PFSK-1 (cell line): Measurements from ENCODE around the gene CCDC88C.

Experiments used
- FOXP2 ChIP-seq: optimal IDR thresholded peaks from 2 replicates; pipeline ENCODE3; 2011; ENCODE audit warnings: borderline replicate concordance, control low read depth, inconsistent platforms; ENCODE audit not compliant: insufficient read depth; ENCODE audit errors: extremely low read length, extremely low read depth
- POLR2AphosphoS5 ChIP-seq: IDR thresholded peaks from 2 replicates; pipeline ENCODE4 v1.6.1; 2012; ENCODE audit warnings: low read depth, mild to moderate bottlenecking, control low read depth, low read length, moderate library complexity
- SIN3A ChIP-seq: IDR thresholded peaks from 2 replicates; pipeline ENCODE4 v1.6.1; 2012; ENCODE audit warnings: mild to moderate bottlenecking, low read length, moderate library complexity, borderline replicate concordance; ENCODE audit not compliant: insufficient read depth
- TAF1 ChIP-seq: IDR thresholded peaks from 2 replicates; pipeline ENCODE4 v1.6.1; 2012; ENCODE audit warnings: low read length, control low read depth, borderline replicate concordance; ENCODE audit not compliant: insufficient read depth
- TF ChIP-seq, protein P1 (sequence below), 2 experiments: IDR thresholded peaks; 2 replicates each; pipeline versions ENCODE4 v1.6.1 to v1.8.0; 2011 to 2012; ENCODE audit warnings: low read depth in 2 of 2, low read length in 2 of 2, control low read depth in 1 of 2, inconsistent platforms in 1 of 2, mild to moderate bottlenecking in 1 of 2, moderate library complexity in 1 of 2; ENCODE audit not compliant: insufficient read depth in 1 of 2

The CCDC88C gene

DNA sequence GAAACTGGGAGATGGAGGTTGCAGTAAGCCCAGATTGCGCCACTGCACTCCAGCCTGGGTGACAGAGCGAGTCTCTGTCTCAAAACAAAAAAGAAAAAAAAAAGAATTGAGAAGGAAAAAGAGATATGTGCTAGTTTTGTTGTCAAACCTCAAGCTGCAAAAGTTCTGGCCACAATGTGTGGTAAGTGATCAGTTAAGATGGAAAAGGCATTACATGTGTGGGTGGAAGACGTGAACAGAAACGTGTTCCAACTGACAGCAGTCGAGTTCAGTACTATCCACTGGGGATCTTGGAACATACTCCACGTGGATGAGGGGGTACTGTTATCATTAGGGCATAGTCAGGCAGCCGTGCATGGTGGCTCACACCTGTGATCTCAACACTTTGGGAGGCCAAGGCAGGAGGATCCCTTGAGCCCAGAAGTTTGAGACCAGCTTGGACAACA, 190.4 kb downstream of the CCDC88C start:
- TF ChIP-seq POLR2AphosphoS5 (no peak), FOXP2 (no peak), TAF1 (no peak)
- TF ChIP-seq, protein P1, sequence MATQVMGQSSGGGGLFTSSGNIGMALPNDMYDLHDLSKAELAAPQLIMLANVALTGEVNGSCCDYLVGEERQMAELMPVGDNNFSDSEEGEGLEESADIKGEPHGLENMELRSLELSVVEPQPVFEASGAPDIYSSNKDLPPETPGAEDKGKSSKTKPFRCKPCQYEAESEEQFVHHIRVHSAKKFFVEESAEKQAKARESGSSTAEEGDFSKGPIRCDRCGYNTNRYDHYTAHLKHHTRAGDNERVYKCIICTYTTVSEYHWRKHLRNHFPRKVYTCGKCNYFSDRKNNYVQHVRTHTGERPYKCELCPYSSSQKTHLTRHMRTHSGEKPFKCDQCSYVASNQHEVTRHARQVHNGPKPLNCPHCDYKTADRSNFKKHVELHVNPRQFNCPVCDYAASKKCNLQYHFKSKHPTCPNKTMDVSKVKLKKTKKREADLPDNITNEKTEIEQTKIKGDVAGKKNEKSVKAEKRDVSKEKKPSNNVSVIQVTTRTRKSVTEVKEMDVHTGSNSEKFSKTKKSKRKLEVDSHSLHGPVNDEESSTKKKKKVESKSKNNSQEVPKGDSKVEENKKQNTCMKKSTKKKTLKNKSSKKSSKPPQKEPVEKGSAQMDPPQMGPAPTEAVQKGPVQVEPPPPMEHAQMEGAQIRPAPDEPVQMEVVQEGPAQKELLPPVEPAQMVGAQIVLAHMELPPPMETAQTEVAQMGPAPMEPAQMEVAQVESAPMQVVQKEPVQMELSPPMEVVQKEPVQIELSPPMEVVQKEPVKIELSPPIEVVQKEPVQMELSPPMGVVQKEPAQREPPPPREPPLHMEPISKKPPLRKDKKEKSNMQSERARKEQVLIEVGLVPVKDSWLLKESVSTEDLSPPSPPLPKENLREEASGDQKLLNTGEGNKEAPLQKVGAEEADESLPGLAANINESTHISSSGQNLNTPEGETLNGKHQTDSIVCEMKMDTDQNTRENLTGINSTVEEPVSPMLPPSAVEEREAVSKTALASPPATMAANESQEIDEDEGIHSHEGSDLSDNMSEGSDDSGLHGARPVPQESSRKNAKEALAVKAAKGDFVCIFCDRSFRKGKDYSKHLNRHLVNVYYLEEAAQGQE (IDR thresholded peaks at IDR 0.05; ENCODE audit: insufficient read depth in 1 of 2, low read depth in 2 of 2, low read length in 2 of 2) = no peak

DNA sequence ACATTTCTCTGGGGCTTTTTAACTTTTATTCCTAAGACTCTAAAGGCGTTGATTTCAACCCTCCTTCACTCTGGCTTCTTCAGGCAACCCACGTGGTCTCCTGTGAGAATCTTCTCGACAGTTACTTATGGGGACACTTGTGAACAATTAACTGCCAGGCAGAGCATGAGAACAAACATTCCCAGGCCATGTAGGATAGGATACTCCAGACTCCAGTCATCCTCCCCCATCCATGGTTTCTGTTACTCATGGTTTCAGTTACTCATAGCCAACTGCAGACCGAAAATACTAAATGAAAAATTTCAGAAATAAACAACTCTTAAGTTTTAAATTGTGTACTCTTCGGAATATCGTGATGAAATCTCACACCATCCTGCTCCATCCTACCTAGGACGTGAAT, 192.6 kb downstream of the CCDC88C start:
- TF ChIP-seq SIN3A = no peak
- TF ChIP-seq, protein P1 (IDR thresholded peaks at IDR 0.05; ENCODE audit: insufficient read depth in 1 of 2, low read depth in 2 of 2, low read length in 2 of 2) = no peak
- no peak for TF ChIP-seq POLR2AphosphoS5
- no peak for TF ChIP-seq TAF1
- no peak for TF ChIP-seq FOXP2

DNA sequence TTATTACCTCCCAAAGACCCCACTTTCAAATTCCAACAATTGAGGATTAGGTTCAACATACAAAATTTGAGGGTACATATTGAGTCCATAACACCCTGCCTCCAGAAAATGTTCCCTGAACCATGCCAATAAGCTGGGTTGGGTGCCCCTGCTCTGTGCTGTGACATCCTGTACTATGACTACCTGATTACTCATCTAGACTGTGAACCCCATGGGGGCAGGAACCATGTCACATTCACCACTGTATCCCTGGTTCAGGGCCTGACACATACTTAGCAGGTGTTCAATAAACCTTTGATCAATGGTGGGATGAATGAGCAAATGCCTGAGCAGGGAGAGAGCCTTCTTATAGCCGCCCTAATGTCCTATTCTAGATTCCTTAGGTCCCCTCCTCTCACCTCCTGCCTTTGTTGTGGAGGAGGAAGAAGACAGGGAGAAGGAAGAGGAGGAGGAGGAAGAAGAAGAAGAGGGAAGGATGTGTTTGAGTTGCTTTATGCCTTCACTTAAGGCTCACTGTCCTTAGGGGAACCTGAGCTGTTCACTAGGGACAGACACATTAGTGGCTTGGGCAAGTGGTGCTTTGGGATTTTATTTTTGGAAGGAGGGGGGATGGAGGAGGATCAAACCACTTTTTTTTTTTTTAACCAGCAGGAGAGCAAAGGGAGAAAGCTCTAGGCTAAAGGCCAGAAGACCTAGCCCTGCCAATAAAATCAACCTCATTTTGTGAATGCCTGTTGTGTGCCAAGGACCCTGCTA, 194.4 kb downstream of the CCDC88C start:
- TF ChIP-seq, protein P1 (IDR thresholded peaks at IDR 0.05; ENCODE audit: insufficient read depth in 1 of 2, low read depth in 2 of 2, low read length in 2 of 2) = no peak
- no peak for TF ChIP-seq POLR2AphosphoS5
- no peak for TF ChIP-seq TAF1
- TF ChIP-seq FOXP2 = no peak
- no peak for TF ChIP-seq SIN3A
